Measurements from ENCODE around the gene MSGN1. TPM values are rescaled to one million over a fixed set of nuclear protein-coding genes. Genes with fewer than 3 reads are reported as not detected.

MSGN1 gene
- total RNA-seq, 1 donor from 2014 or later = not detected

DNA sequence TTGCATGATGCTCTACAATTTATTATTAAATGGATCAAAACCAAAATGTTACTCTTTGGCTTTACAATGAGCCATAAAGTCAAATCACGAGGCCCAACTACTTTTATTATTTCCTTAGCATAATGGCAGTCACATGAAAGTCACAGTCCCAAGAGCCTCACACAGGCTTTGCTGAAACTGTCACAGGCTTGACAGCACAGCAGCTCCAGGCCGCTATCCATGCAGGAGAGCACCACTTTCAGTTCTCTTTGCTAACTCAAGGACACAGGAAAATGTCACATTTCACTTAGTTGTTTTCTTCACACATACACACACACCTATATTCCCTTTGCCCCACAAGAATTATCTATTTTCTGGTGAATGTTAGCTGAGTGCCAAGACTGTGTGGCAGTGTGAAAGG is 11.1 kb upstream of the MSGN1 start:
- no peaks in the 10 kb centered on the region for H3K36me3 ChIP-seq
- no peak overlapping the region for H3K4me3 ChIP-seq
- intact Hi-C loops (cut with DNase I) = no loop called here
- no peaks in the 10 kb centered on the region for H3K27me3 ChIP-seq
- no peak overlapping the region for H3K27ac ChIP-seq
- H3K4me1 ChIP-seq = no peaks in the 10 kb centered on the region
- no peaks in the 10 kb centered on the region for H3K9me3 ChIP-seq
- no peak for DNase-seq (ENCODE audit: extremely low spot score in 2 of 2)
- no peak for TF ChIP-seq POLR2AphosphoS5 (IDR thresholded peaks at IDR 0.05; ENCODE audit: insufficient read depth in 1 of 2, low read depth in 1 of 2)
- no peak for TF ChIP-seq POLR2A (IDR thresholded peaks at IDR 0.05)
- TF ChIP-seq, protein P1, sequence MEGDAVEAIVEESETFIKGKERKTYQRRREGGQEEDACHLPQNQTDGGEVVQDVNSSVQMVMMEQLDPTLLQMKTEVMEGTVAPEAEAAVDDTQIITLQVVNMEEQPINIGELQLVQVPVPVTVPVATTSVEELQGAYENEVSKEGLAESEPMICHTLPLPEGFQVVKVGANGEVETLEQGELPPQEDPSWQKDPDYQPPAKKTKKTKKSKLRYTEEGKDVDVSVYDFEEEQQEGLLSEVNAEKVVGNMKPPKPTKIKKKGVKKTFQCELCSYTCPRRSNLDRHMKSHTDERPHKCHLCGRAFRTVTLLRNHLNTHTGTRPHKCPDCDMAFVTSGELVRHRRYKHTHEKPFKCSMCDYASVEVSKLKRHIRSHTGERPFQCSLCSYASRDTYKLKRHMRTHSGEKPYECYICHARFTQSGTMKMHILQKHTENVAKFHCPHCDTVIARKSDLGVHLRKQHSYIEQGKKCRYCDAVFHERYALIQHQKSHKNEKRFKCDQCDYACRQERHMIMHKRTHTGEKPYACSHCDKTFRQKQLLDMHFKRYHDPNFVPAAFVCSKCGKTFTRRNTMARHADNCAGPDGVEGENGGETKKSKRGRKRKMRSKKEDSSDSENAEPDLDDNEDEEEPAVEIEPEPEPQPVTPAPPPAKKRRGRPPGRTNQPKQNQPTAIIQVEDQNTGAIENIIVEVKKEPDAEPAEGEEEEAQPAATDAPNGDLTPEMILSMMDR (IDR thresholded peaks at IDR 0.05) = no peak

DNA sequence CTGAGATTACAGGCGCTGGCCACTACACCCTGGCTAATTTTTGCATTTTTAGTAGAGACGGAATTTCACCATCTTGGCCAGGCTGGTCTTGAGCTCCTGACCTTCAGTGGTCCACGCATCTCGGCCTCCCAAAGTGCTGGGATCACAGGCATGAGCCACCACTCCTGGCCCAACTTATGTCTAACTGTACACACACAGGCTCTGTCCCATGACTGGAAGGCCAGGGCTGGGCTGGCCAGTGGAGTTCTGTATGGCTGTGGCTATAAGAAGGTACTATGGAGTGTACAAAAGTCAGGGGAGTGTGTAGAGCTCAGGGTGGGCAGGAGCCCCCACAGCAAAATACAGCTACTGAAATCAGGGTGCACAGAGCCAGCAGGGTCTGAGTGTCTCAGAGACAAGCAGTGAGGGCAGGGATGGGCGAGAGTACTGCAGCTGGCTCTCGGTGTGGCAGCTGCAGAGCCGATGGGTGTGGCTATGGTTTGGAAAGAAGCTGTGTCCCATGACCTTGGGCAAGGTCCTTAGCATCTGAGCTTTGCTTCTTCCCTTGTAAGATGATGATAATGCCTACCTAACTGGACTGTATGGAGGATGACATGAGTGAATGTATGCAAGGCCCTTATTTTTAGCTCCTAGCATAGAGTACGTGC is 10.4 kb upstream of the MSGN1 start:
- peak in 1 of 2 donors; percentile 54 for DNase-seq (ENCODE audit: extremely low spot score in 2 of 2)
- no peak overlapping the region for H3K4me3 ChIP-seq
- no peaks in the 10 kb centered on the region for H3K9me3 ChIP-seq
- no peak overlapping the region for H3K27ac ChIP-seq
- no peaks in the 10 kb centered on the region for H3K36me3 ChIP-seq
- TF ChIP-seq POLR2AphosphoS5 (IDR thresholded peaks at IDR 0.05; ENCODE audit: insufficient read depth in 1 of 2, low read depth in 1 of 2) = no peak
- TF ChIP-seq, protein P1 (IDR thresholded peaks at IDR 0.05) = no peak
- H3K4me1 ChIP-seq = no peaks in the 10 kb centered on the region
- H3K27me3 ChIP-seq = no peaks in the 10 kb centered on the region
- intact Hi-C loops (cut with DNase I) = no loop called here

DNA sequence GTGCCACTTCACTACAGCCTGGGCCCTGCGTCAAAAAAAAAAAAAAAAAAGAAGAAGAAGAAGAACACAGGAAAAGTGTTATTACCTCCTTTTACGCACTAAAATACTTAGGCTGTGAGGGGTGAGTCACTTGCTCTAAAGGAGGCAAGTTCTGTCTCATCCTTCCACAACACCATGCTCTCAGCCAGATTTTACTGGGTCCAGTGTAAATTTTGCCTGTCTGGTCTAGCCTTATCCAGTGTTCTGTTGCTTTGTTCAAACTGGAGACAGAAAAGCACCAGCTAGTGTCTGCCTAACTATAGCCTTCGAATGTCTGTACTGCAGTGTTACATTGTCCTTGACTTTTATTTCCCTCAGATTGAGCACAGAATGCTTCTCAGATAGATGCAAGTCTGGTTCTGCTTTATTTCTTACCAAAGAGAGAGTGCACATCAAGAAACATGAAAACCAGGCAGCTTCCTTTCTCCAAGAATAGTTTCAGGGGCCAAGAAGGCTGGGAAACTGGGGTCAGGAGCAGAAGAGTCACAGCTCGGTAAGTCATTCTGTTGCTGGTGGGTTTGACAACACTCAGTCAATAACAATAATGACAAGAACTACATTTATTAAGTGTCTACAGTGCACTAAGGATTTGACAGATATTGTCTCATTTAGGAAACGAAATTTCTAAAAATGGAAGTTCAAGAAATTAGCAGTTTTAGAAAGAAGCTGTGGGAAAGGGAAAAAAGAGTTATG is 3.1 kb upstream of the MSGN1 start:
- H3K9me3 ChIP-seq = no peaks in the 10 kb centered on the region
- H3K4me3 ChIP-seq = peak overlapping the region in 1 of 2 donors; percentile 8
- no peaks in the 10 kb centered on the region for H3K27me3 ChIP-seq
- H3K4me1 ChIP-seq = peaks cover 25% of the 10 kb centered on the region
- DNase-seq (ENCODE audit: extremely low spot score in 2 of 2) = no peak
- H3K36me3 ChIP-seq = no peaks in the 10 kb centered on the region
- TF ChIP-seq POLR2A (IDR thresholded peaks at IDR 0.05) (no peak), POLR2AphosphoS5 (IDR thresholded peaks at IDR 0.05; ENCODE audit: insufficient read depth in 1 of 2, low read depth in 1 of 2) (peak in 1 of 2 donors; percentile 57)
- TF ChIP-seq, protein P1 (IDR thresholded peaks at IDR 0.05) = no peak
- intact Hi-C loops (cut with DNase I) = no loop called here
- H3K27ac ChIP-seq = peak overlapping the region; percentile 72

DNA sequence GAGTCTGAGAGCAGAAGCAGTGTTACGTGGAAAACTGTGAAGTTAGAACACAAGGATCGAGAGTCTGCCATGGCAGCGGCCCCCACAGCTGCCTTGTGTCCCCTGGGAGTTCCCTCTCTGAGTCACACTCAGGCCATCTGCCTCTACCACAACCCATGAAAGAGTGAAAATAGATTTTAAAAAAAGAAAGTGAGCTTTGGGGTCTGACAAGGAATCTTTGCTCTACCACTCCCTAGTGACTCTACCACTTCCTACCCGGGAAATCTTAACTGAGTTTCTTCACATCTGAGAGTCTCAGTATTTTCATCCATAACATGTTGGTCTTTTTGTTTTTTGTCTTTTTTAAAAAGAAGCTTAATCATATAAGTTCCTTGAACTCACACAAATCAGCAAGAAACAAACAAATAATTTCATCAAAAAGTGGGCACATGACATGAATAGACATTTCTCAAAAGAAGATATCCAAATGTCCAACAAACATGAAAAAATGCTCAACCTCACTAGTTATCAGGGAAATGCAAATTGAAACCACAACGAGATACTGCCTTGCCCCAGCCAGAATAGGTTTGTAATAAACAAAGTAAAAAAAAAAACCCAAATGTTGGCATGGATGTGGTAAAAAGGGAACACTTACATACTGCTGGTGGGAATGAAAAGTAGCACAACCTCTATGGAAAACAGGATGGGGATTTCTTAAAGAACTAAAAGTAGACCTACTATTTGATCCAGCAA is 2.4 kb upstream of the MSGN1 start:
- no peak for DNase-seq (ENCODE audit: extremely low spot score in 2 of 2)
- peak overlapping the region; percentile 72 for H3K27ac ChIP-seq

More for the DNA sequence above, 2.4 kb upstream of the MSGN1 start:
- Histone ChIP-seq H3K36me3 (no peaks in the 10 kb centered on the region), H3K27me3 (no peaks in the 10 kb centered on the region), H3K4me1 (peaks cover 25% of the 10 kb centered on the region), H3K9me3 (no peaks in the 10 kb centered on the region), H3K4me3 (peak overlapping the region in 1 of 2 donors; percentile 8)
- TF ChIP-seq POLR2A (IDR thresholded peaks at IDR 0.05) (no peak), POLR2AphosphoS5 (IDR thresholded peaks at IDR 0.05; ENCODE audit: insufficient read depth in 1 of 2, low read depth in 1 of 2) (no peak)
- TF ChIP-seq, protein P1 (IDR thresholded peaks at IDR 0.05) = no peak
- intact Hi-C loops (cut with DNase I) = no loop called here
